CD4-positive, alpha-beta T cell (primary cell): ENCODE measurements around the gene SRSF10. TPM values are rescaled to one million over a fixed set of nuclear protein-coding genes. Genes with fewer than 3 reads are reported as not detected.

Experiments
- ATAC-seq: fragments of 200-7000 bp; cut with Tn5 transposase; one replicate; pipeline ENCODE4 v1.10.0; 2022; ENCODE audit warnings: mild to moderate bottlenecking; ENCODE audit not compliant: poor library complexity
- CTCF ChIA-PET: fragments of 350-600 bp; sonication (Branson Sonifier 250); formaldehyde crosslinking; loops from one replicate; lab custom pipeline; 2021; ENCODE audit warnings: antibody characterized with exemption, inconsistent platforms; lab: Charles Lee
- POLR2A ChIA-PET: fragments of 350-600 bp; sonication (Branson Sonifier 250); formaldehyde crosslinking; loops from one replicate; lab custom pipeline; 2021; ENCODE audit warnings: antibody characterized with exemption, inconsistent platforms; lab: Charles Lee
- DNase-seq, 14 experiments: peaks; one replicate each; pipeline ENCODE4 v3.0.0-alpha.2; 2013 to 2020; ENCODE audit warnings: mixed read lengths in 2 of 14
- H3K27ac ChIP-seq, 2 donors: one replicate each; pipeline versions ENCODE4 v1.5.1 to v1.7.0; 2013; ENCODE audit warnings: low read length in 2 of 2, low read depth in 1 of 2, mild to moderate bottlenecking in 1 of 2
- H3K27me3 ChIP-seq, 2 experiments: 1 replicate in 1 of 2; 2 replicates in 1 of 2; pipeline versions ENCODE4 v1.6.1 to v1.7.0; 2013; ENCODE audit warnings: low read length in 2 of 2, control low read depth in 1 of 2, mild to moderate bottlenecking in 1 of 2, moderate library complexity in 1 of 2; ENCODE audit not compliant: insufficient read depth in 2 of 2, control insufficient read depth in 1 of 2
- H3K36me3 ChIP-seq: one replicate; pipeline ENCODE4 v1.6.1; 2013; ENCODE audit warnings: low read length, control low read depth; ENCODE audit not compliant: insufficient read depth
- H3K4me1 ChIP-seq: one replicate; pipeline ENCODE4 v1.6.1; 2013; ENCODE audit warnings: low read length, control low read depth; ENCODE audit not compliant: insufficient read depth
- H3K4me3 ChIP-seq: one replicate; pipeline ENCODE4 v1.5.1; 2013; ENCODE audit warnings: mild to moderate bottlenecking, low read length, moderate library complexity
- H3K9me3 ChIP-seq, 2 experiments: 1 replicate in 1 of 2; 2 replicates in 1 of 2; pipeline versions ENCODE4 v1.6.1 to v1.7.0; 2013; ENCODE audit warnings: low read length in 2 of 2, mild to moderate bottlenecking in 2 of 2, control low read depth in 1 of 2, moderate library complexity in 1 of 2; ENCODE audit not compliant: control insufficient read depth in 1 of 2, insufficient read depth in 1 of 2
- H3K27ac Mint-ChIP-seq: one replicate; pipeline ENCODE4 v1.8.0; 2020; ENCODE audit warnings: mixed read lengths
- H3K27me3 Mint-ChIP-seq: one replicate; pipeline ENCODE4 v1.8.0; 2021; ENCODE audit warnings: mixed read lengths
- H3K36me3 Mint-ChIP-seq: one replicate; pipeline ENCODE4 v1.8.0; 2021; ENCODE audit warnings: low read depth, mixed read lengths
- H3K4me1 Mint-ChIP-seq: one replicate; pipeline ENCODE4 v1.8.0; 2021; ENCODE audit warnings: low read depth, mixed read lengths
- H3K4me3 Mint-ChIP-seq: one replicate; pipeline ENCODE4 v1.8.0; 2020; ENCODE audit warnings: mild to moderate bottlenecking, mixed read lengths
- H3K9me3 Mint-ChIP-seq: one replicate; pipeline ENCODE4 v1.8.0; 2020; ENCODE audit warnings: mixed read lengths
- CTCF ChIP-seq: fragments of 200-600 bp; IDR thresholded peaks from one replicate; pipeline ENCODE4 v1.8.0; 2022; ENCODE audit warnings: antibody characterized with exemption, mild to moderate bottlenecking
- intact Hi-C, 2 experiments: fragments of 100-400 bp; cut with DNase I in 1 of 2; cut with micrococcal nuclease in 1 of 2; formaldehyde crosslinking; loops; one replicate each; pipeline versions ENCODE4 v1.15.1 to v1.9.0; 2023 to 2025; cut with DNase I, micrococcal nuclease
- total RNA-seq, 174 experiments: library from RNA in 2 of 174; stranded (reverse) in 2 of 174; gene quantifications; one replicate each; pipeline ENCODE4 v1.2.3 and lab custom pipeline; 2021 to 2026

The SRSF10 gene
- total RNA-seq, 2 experiments from 2014 or later: 346 to 356 TPM

GRCh38 chr1:23936481-23937176, 43.5 kb downstream of the SRSF10 start:
- POLR2A ChIA-PET: no interaction called here
- intact Hi-C loops: no loop called here

GRCh38 chr1:23931491-23931880, 48.6 kb downstream of the SRSF10 start:
- no peak overlapping the region for H3K4me3 ChIP-seq
- H3K36me3 ChIP-seq: no peaks in the 10 kb centered on the region
- H3K9me3 Mint-ChIP-seq: no peaks in the 10 kb centered on the region
- H3K27ac ChIP-seq: no peak overlapping the region
- no peak overlapping the region for H3K27ac Mint-ChIP-seq
- H3K27me3 ChIP-seq: no peaks in the 10 kb centered on the region
- CTCF ChIA-PET: no interaction called here
- POLR2A ChIA-PET: no interaction called here
- H3K36me3 Mint-ChIP-seq: no peaks in the 10 kb centered on the region
- H3K27me3 Mint-ChIP-seq: peaks cover 4% of the 10 kb centered on the region
- no peak for DNase-seq
- H3K9me3 ChIP-seq: no peaks in the 10 kb centered on the region
- no peak for TF ChIP-seq CTCF
- no peaks in the 10 kb centered on the region for H3K4me1 Mint-ChIP-seq
- no peak for ATAC-seq
- H3K4me1 ChIP-seq: no peaks in the 10 kb centered on the region
- no peak overlapping the region for H3K4me3 Mint-ChIP-seq
- intact Hi-C loops: no loop called here

More at GRCh38 chr1:23936481-23937176, 43.5 kb downstream of the SRSF10 start:
- H3K27me3 Mint-ChIP-seq: no peaks in the 10 kb centered on the region
- no peak overlapping the region for H3K27ac Mint-ChIP-seq
- CTCF ChIA-PET: no interaction called here
- no peaks in the 10 kb centered on the region for H3K36me3 ChIP-seq
- H3K27ac ChIP-seq: no peak overlapping the region
- H3K9me3 Mint-ChIP-seq: no peaks in the 10 kb centered on the region
- H3K9me3 ChIP-seq: no peaks in the 10 kb centered on the region
- no peak overlapping the region for H3K4me3 ChIP-seq
- no peaks in the 10 kb centered on the region for H3K4me1 ChIP-seq
- no peaks in the 10 kb centered on the region for H3K36me3 Mint-ChIP-seq
- no peak for ATAC-seq
- no peak overlapping the region for H3K4me3 Mint-ChIP-seq
- no peaks in the 10 kb centered on the region for H3K27me3 ChIP-seq
- no peak for DNase-seq
- no peak for TF ChIP-seq CTCF
- H3K4me1 Mint-ChIP-seq: no peaks in the 10 kb centered on the region

GRCh38 chr1:23930861-23931490, 49.2 kb downstream of the SRSF10 start:
- H3K4me1 ChIP-seq: no peaks in the 10 kb centered on the region
- intact Hi-C loops: no loop called here
- no peaks in the 10 kb centered on the region for H3K36me3 ChIP-seq
- ChIA-PET CTCF (no interaction called here), POLR2A (no interaction called here)
- H3K9me3 Mint-ChIP-seq: no peaks in the 10 kb centered on the region
- ATAC-seq: no peak
- H3K27me3 ChIP-seq: no peaks in the 10 kb centered on the region
- H3K4me3 Mint-ChIP-seq: no peak overlapping the region
- TF ChIP-seq CTCF: no peak
- no peak overlapping the region for H3K4me3 ChIP-seq
- DNase-seq: no peak
- no peaks in the 10 kb centered on the region for H3K4me1 Mint-ChIP-seq
- no peaks in the 10 kb centered on the region for H3K9me3 ChIP-seq
- peaks cover 4% of the 10 kb centered on the region for H3K27me3 Mint-ChIP-seq
- H3K27ac ChIP-seq: no peak overlapping the region
- no peak overlapping the region for H3K27ac Mint-ChIP-seq
- no peaks in the 10 kb centered on the region for H3K36me3 Mint-ChIP-seq
